ENCODE measurements around the gene CPZ.

GRCh38 chr4:8603931-8604330, 11.4 kb downstream of the CPZ start:
- TF ChIP-seq POLR2A (IDR thresholded peaks at IDR 0.05) (no peak), CTCF (IDR thresholded peaks at IDR 0.05) (no peak)

Data from adrenal gland (tissue), 5 donors.